PC-3 (cell line): ENCODE data around the gene GABRP. TPM values are rescaled to one million over a fixed set of nuclear protein-coding genes. Genes with fewer than 3 reads are reported as not detected.

Source experiments
- ATAC-seq: fragments of 200-7000 bp; cut with Tn5 transposase; 2 replicates; pipeline ENCODE4 v1.9.1; 2020; ENCODE audit warnings: mild to moderate bottlenecking, moderate library complexity
- BruUV-seq: library from RNA; stranded (reverse); fragments of 400-500 nt; replicated peaks from 2 replicates; lab custom pipeline; 2021; lab: Mats Ljungman, UMichigan
- CTCF ChIA-PET: fragments of 300-600 bp; sonication (Branson Sonifier 250); formaldehyde crosslinking; loops from one replicate; lab custom pipeline; 2022; ENCODE audit warnings: antibody characterized with exemption; lab: Charles Lee
- POLR2A ChIA-PET: fragments of 300-600 bp; sonication (Branson Sonifier 250); formaldehyde crosslinking; loops from one replicate; lab custom pipeline; 2022; ENCODE audit warnings: antibody characterized with exemption; ENCODE audit not compliant: unreplicated experiment; lab: Charles Lee
- DNase-seq: peaks from one replicate; pipeline ENCODE4 v3.0.0-alpha.2; 2015
- H2AFZ ChIP-seq: fragments of 300-600 bp; sonication (generic); 2 replicates; pipeline ENCODE4 v1.6.0; 2016; ENCODE audit warnings: antibody characterized with exemption, low read length
- H3F3A ChIP-seq: fragments of 300-600 bp; sonication (generic); one replicate; pipeline ENCODE4 v1.6.0; 2017; ENCODE audit warnings: antibody characterized with exemption, low read length, control low read depth, mild to moderate bottlenecking; ENCODE audit not compliant: unreplicated experiment
- H3K27ac ChIP-seq: fragments of 300-600 bp; sonication (generic); 2 replicates; pipeline ENCODE4 v1.5.1; 2016; ENCODE audit warnings: mild to moderate bottlenecking, low read length
- H3K27me3 ChIP-seq: fragments of 300-600 bp; sonication (generic); 2 replicates; pipeline ENCODE4 v1.6.1; 2016; ENCODE audit warnings: low read length, mixed read lengths
- H3K36me3 ChIP-seq: fragments of 300-600 bp; sonication (generic); 2 replicates; pipeline ENCODE4 v1.6.1; 2016; ENCODE audit warnings: low read depth, mixed run types, low read length, mixed read lengths
- H3K4me1 ChIP-seq: fragments of 300-600 bp; sonication (generic); 2 replicates; pipeline ENCODE4 v1.5.1; 2016; ENCODE audit warnings: low read length; ENCODE audit not compliant: insufficient read depth
- H3K4me2 ChIP-seq: fragments of 300-600 bp; sonication (generic); 2 replicates; pipeline ENCODE4 v1.6.0; 2016; ENCODE audit warnings: low read length
- H3K4me3 ChIP-seq: fragments of 300-600 bp; sonication (generic); 2 replicates; pipeline ENCODE4 v1.5.1; 2016; ENCODE audit warnings: mild to moderate bottlenecking, low read length, mixed read lengths
- H3K79me2 ChIP-seq: fragments of 300-600 bp; sonication (generic); 2 replicates; pipeline ENCODE4 v1.6.1; 2017; ENCODE audit warnings: low read length, mixed read lengths
- H3K9ac ChIP-seq: fragments of 300-600 bp; sonication (generic); 2 replicates; pipeline ENCODE4 v1.6.0; 2016; ENCODE audit warnings: mild to moderate bottlenecking, low read length
- H3K9me2 ChIP-seq: fragments of 300-600 bp; sonication (generic); replicated peaks from 2 replicates; pipeline ENCODE4 v1.6.1; 2016; ENCODE audit warnings: mixed run types, low read length, mixed read lengths
- H3K9me3 ChIP-seq: fragments of 300-600 bp; sonication (generic); 2 replicates; pipeline ENCODE4 v1.6.1; 2016; ENCODE audit warnings: low read length, mixed read lengths
- H4K20me1 ChIP-seq: fragments of 300-600 bp; sonication (generic); 2 replicates; pipeline ENCODE4 v1.6.1; 2016; ENCODE audit warnings: low read length, mixed read lengths
- EZH2 ChIP-seq: fragments of 300-600 bp; sonication (generic); IDR thresholded peaks from one replicate; pipeline ENCODE4 v1.6.1; 2017; ENCODE audit warnings: antibody characterized with exemption, mild to moderate bottlenecking, low read length; ENCODE audit not compliant: unreplicated experiment
- EZH2phosphoT487 ChIP-seq: fragments of 300-600 bp; sonication (generic); IDR thresholded peaks from 2 replicates; pipeline ENCODE4 v1.6.1; 2018; ENCODE audit warnings: mild to moderate bottlenecking, antibody characterized with exemption, low read length, borderline replicate concordance
- intact Hi-C: fragments of 100-400 bp; cut with micrococcal nuclease; formaldehyde crosslinking; loops from 2 replicates; pipeline ENCODE4 v1.9.0; 2023
- total RNA-seq: library from RNA; depleted of rRNA; stranded (reverse); fragments of >200 nt; gene quantifications from 2 replicates; pipeline ENCODE4 v1.2.3, GENCODE V29; 2014
- TF ChIP-seq, protein P1 (sequence below): fragments of 300-600 bp; sonication (generic); conservative IDR thresholded peaks from 2 replicates; pipeline ENCODE4 v1.5.1; 2017; ENCODE audit warnings: antibody characterized with exemption, low read depth, mild to moderate bottlenecking, low read length

Gene GABRP
- total RNA-seq, 1 experiment from 2014 or later, result not detected

DNA sequence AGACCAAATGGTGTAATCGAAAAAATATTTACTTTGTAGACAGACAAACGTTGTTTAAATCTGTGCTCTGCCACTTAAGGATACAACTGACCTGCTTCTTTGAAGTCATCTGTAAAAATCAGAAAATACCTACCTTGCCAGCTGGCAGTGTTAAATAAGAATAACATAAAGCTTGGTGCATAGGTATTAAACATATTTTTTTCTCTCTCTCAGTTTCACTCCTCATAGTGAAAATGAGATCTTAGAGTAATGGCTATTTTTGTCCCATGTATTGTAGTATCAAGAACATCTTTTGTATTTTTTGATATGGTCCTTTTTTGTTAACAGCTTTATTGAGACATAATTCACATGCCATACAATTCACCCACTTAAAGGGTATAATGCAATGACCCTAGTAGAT, 60.3 kb downstream of the GABRP start:
- POLR2A ChIA-PET, result no interaction called here
- Histone ChIP-seq H4K20me1 (no peaks in the 10 kb centered on the region), H3K9me2 (no peaks in the 10 kb centered on the region), H3F3A (no peaks in the 10 kb centered on the region), H3K4me2 (no peak overlapping the region), H3K27me3 (no peaks in the 10 kb centered on the region), H2AFZ (no peak overlapping the region), H3K4me3 (no peak overlapping the region), H3K27ac (no peak overlapping the region), H3K9ac (no peak overlapping the region), H3K4me1 (no peaks in the 10 kb centered on the region), H3K9me3 (no peaks in the 10 kb centered on the region), H3K79me2 (no peaks in the 10 kb centered on the region), H3K36me3 (no peaks in the 10 kb centered on the region)
- intact Hi-C loops, result no loop called here
- CTCF ChIA-PET, result no interaction called here
- no peak for DNase-seq
- ATAC-seq, result no peak
- TF ChIP-seq, protein P1, sequence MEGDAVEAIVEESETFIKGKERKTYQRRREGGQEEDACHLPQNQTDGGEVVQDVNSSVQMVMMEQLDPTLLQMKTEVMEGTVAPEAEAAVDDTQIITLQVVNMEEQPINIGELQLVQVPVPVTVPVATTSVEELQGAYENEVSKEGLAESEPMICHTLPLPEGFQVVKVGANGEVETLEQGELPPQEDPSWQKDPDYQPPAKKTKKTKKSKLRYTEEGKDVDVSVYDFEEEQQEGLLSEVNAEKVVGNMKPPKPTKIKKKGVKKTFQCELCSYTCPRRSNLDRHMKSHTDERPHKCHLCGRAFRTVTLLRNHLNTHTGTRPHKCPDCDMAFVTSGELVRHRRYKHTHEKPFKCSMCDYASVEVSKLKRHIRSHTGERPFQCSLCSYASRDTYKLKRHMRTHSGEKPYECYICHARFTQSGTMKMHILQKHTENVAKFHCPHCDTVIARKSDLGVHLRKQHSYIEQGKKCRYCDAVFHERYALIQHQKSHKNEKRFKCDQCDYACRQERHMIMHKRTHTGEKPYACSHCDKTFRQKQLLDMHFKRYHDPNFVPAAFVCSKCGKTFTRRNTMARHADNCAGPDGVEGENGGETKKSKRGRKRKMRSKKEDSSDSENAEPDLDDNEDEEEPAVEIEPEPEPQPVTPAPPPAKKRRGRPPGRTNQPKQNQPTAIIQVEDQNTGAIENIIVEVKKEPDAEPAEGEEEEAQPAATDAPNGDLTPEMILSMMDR, result no peak
- TF ChIP-seq EZH2 (no peak), EZH2phosphoT487 (no peak)
- BruUV-seq, result no TSS peak

DNA sequence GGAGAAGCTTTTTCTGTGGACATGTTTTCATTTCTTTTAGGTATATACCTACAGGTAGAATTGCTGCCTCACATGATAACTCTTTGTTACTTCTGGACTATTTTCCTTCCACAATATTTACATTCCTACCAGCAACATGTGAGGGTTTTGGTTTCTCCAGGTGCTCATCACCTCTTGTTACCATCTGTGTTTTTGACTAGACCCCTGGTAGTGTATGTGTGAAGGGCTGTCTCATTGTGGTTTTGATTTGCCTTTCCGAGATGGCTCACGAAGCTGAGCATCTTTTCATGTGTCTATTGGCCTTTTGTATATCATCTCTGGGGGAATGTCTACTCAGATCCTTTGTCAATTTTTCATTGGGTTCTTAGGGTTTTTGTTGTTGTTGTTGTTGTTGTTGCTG, 61.1 kb downstream of the GABRP start:
- BruUV-seq, result no TSS peak
- POLR2A ChIA-PET, result no interaction called here

DNA sequence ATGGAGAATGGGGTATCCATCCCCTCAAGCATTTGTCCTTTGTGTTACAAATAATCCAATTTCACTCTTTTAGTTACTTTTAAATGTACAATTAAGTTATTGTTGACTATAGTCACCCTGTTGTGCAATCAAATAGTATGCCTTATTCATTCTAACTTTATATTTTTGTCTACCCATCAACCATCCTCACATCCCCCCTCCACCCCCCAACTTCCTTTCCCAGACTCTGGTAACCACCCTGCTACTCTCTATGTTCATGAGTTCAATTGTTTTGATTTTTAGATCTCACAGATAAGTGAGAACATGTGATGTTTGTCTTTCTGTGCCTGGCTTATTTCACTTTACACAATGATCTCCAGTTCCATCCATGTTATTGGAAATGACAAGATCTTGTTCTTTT, 62.9 kb downstream of the GABRP start:
- no peaks in the 10 kb centered on the region for H3K9me2 ChIP-seq
- ATAC-seq (no peak), DNase-seq (no peak)
- no peak overlapping the region for H3K4me3 ChIP-seq
- POLR2A ChIA-PET, result no interaction called here
- no peaks in the 10 kb centered on the region for H3F3A ChIP-seq
- no peak overlapping the region for H2AFZ ChIP-seq
- no TSS peak for BruUV-seq
- CTCF ChIA-PET, result no interaction called here
- no peaks in the 10 kb centered on the region for H3K79me2 ChIP-seq
- no peak overlapping the region for H3K27ac ChIP-seq
- no peaks in the 10 kb centered on the region for H3K4me1 ChIP-seq
- H4K20me1 ChIP-seq, result no peaks in the 10 kb centered on the region
- TF ChIP-seq, protein P1, result no peak
- TF ChIP-seq EZH2phosphoT487 (no peak), EZH2 (no peak)
- intact Hi-C loops, result no loop called here
- H3K4me2 ChIP-seq, result no peak overlapping the region
- no peaks in the 10 kb centered on the region for H3K36me3 ChIP-seq
- no peaks in the 10 kb centered on the region for H3K27me3 ChIP-seq
- H3K9me3 ChIP-seq, result no peaks in the 10 kb centered on the region
- H3K9ac ChIP-seq, result no peak overlapping the region

More for the DNA sequence above, 61.1 kb downstream of the GABRP start:
- TF ChIP-seq EZH2phosphoT487, result no peak
- TF ChIP-seq, protein P1, result no peak
- TF ChIP-seq EZH2, result no peak
- no peaks in the 10 kb centered on the region for H3K79me2 ChIP-seq
- no peak overlapping the region for H3K4me2 ChIP-seq
- H3K9ac ChIP-seq, result no peak overlapping the region
- intact Hi-C loops, result no loop called here
- CTCF ChIA-PET, result no interaction called here
- ATAC-seq (no peak), DNase-seq (no peak)
- no peaks in the 10 kb centered on the region for H3F3A ChIP-seq
- no peaks in the 10 kb centered on the region for H3K9me2 ChIP-seq
- H3K4me3 ChIP-seq, result no peak overlapping the region
- H3K36me3 ChIP-seq, result no peaks in the 10 kb centered on the region
- H3K27me3 ChIP-seq, result no peaks in the 10 kb centered on the region
- no peaks in the 10 kb centered on the region for H3K4me1 ChIP-seq
- no peaks in the 10 kb centered on the region for H3K9me3 ChIP-seq
- H3K27ac ChIP-seq, result no peak overlapping the region
- H4K20me1 ChIP-seq, result no peaks in the 10 kb centered on the region
- H2AFZ ChIP-seq, result no peak overlapping the region
